AG09319 (cell line): ENCODE measurements around the gene KRTAP10-10.

Experiments used
- DNase-seq: peaks from one replicate; pipeline ENCODE4 v3.0.0-alpha.2; 2010; ENCODE audit warnings: low read depth; ENCODE audit errors: extremely low read depth
- TF ChIP-seq, protein P1 (sequence below): IDR thresholded peaks from 2 replicates; pipeline ENCODE4 v1.5.1; 2011; ENCODE audit warnings: low read depth, mild to moderate bottlenecking, inconsistent platforms, low read length, moderate library complexity

KRTAP10-10 gene

DNA sequence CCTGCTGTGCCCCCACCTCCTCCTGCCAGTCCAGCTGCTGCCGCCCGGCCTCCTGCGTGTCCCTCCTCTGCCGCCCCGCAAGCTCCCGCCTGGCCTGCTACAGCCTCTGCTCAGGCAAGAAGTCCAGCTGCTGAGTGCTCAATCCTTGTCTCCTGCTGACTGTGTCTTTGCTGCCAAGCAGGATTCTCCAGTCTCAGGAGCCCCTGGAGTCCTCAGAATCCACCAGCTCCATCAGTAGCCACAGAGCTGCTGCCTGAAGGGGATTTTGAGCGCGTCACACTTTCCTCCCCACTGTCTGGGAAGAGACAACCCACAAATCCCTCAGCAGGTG is 10.0 kb downstream of the KRTAP10-10 start:
- TF ChIP-seq, protein P1, sequence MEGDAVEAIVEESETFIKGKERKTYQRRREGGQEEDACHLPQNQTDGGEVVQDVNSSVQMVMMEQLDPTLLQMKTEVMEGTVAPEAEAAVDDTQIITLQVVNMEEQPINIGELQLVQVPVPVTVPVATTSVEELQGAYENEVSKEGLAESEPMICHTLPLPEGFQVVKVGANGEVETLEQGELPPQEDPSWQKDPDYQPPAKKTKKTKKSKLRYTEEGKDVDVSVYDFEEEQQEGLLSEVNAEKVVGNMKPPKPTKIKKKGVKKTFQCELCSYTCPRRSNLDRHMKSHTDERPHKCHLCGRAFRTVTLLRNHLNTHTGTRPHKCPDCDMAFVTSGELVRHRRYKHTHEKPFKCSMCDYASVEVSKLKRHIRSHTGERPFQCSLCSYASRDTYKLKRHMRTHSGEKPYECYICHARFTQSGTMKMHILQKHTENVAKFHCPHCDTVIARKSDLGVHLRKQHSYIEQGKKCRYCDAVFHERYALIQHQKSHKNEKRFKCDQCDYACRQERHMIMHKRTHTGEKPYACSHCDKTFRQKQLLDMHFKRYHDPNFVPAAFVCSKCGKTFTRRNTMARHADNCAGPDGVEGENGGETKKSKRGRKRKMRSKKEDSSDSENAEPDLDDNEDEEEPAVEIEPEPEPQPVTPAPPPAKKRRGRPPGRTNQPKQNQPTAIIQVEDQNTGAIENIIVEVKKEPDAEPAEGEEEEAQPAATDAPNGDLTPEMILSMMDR, result no peak
- DNase-seq, result no peak

DNA sequence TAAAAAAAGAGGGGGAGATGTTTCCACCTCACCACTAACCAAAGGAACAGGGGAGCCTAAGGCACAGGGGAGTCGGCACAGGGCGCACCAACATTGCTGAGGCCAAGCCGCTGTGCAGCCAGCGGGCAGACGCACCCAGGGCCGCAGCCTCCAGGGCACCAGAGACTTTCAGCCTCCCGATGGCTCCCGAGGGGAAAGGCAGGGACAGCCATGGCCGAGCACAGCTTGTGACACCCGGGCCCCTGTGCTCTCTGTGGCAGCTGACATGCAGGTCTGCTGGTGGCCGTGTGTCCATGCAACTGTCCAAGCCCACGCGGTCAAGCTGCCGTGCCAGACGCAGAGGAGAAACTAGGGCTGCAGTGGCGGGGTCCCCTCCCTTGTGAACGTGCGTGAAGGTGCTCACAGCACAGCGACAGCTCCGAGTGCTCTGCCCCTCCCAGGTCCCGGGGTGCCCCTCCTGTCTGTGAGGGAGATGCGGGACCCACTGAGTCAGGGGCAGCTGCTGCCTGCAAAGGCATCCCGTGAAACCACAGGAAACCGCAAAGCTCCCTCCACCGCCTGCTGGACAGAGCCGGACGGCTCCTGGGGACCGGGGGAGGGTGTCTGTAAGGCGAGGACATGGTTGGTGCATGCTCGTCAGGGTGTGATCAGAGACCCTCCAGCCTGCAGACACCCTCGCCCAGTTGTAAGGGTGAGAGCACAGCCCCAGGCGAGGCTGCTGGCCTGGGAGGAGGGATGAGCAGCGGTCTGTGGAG is 11.6 kb downstream of the KRTAP10-10 start:
- TF ChIP-seq, protein P1, result no peak
- DNase-seq, result no peak

DNA sequence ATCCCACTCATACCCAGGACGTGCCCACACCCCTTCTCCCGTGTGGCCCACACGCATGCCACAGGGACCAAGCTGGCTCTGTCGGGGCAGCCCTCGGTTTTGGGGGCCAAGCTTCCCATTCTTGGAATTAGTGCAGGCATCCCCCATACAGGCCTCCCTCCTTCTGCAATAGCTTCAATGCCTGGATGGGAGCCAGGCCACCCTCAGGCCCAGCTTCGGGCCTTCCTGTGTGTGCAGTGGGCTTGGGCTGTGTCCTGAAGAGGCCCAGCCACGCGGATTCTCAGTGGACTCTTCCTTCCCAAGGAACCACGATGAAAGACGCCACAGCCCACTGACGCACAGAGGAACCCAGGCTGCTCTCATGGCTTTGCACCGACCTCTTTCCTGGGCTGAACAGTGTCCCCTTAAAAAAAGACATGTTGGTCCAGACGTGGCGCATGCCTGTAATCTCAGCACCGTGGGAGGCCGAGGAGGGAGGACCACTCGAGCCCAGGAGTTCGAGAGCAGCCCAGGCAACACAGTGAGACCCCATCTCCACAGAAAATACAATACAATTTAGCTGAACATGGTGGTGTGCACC is 12.5 kb downstream of the KRTAP10-10 start:
- TF ChIP-seq, protein P1, result no peak
- DNase-seq, result no peak

DNA sequence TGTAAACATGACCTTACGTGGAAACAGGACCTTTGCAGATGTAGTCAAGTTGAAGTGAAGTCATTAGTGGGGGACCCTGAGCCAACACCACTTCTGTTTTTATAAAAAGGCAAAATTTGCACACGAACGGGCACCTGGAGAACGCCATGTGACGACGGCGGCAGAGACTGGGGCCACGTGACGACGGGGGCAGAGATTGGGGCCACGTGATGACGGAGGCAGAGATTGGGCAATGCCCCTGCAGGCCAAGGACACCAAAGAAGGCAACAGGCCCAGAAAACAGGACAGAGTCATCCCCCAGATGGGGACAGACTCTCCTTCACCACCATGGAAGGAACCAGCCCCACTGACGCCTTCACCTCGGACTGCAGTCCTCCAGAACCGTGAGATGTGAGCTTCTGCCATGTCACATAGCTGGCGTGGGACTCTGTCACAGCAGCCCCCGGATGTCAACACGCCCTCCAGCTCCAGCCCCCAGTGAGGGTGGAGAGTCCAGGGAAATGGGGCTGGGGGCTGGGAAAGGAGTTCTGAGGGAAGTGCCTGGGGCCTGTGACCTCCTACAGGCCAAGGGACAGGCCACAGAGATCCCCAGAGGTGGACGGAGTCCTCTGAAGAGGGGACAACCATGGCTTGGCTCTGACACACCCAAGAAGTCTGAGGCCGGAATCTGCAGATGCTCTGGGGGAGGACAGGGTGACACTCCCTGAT is 13.3 kb downstream of the KRTAP10-10 start:
- DNase-seq, result no peak
- TF ChIP-seq, protein P1, result no peak

DNA sequence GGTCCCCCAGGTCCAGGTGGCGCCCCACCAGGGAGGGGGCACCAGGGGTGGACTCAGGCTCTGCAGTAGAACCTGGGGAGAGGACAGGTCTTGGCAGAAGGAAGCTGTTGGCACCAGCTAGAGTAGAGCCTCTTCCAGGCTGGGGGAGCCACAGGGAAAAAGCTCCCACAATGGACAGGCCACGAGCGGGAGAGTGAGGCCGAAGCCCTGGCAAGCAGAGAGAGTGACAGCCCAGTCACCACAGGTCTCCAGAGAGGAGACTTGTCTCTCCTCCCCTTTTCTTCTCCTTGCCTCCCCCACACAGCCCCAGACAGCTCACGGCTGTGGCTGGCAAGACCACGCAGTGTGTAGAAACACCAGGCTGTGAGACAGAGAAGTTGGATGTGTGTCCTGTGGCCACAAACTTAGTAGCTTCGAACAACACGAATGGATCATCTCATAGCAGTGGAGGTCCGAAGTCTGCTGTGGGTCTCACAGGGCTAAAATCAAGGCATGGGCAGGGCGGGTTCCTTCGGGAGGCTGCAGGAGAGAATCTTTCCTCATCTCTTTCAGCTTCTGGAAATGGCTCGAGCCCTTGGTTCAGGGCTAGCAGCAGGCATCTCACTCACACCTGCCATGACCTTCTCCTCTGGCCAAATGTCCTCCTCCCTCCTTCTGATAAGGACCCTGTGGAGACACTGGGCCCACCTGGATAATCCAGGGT is 14.0 kb downstream of the KRTAP10-10 start:
- DNase-seq, result no peak

DNA sequence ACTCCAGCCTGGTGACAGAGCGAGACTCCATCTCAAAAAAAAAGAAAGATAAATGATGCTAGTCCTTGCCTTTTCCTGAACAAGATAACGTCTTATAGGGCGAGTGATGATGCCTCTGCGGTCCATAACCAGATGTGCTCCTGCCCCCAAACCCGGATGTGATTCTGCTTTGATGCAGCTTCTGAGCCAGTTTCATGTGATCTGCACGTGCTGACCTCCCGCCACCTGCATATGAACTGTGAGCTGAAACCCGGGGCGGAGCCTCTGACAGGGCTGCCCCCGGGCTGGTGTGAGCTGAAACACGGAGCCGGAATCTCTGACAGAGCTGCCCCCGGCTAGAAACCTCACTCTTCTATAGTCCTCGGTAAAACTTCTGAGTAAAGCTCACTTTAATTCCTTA is 16.0 kb downstream of the KRTAP10-10 start:
- no peak for DNase-seq
- TF ChIP-seq, protein P1, result no peak

More for the DNA sequence above, 14.0 kb downstream of the KRTAP10-10 start:
- TF ChIP-seq, protein P1, result no peak
